ENCODE results near the gene GHR. TPM values are rescaled to one million over a fixed set of nuclear protein-coding genes. Genes with fewer than 3 reads are reported as not detected.
A peak's percentile ranks its signal among the peaks of the same experiment; 100 is the strongest.

GHR gene
- total RNA-seq, 1 experiment from 2014 or later = 2.2 TPM

GRCh38 chr5:42569953-42570548 lies 146.8 kb downstream of the GHR start:
- CTCF ChIA-PET = no interaction called here
- POLR2A ChIA-PET (ENCODE audit: unreplicated experiment) = no interaction called here
- ATAC-seq (no peak), DNase-seq (no peak)
- no TSS peak for BruUV-seq (replicated peaks)
- Histone ChIP-seq H3K79me2 (ENCODE audit: low read length) (no peaks in the 10 kb centered on the region), H3K4me2 (ENCODE audit: low read length) (no peak overlapping the region), H4K20me1 (ENCODE audit: low read length) (no peaks in the 10 kb centered on the region), H3F3A (ENCODE audit: low read length, unreplicated experiment) (no peaks in the 10 kb centered on the region), H3K27me3 (ENCODE audit: low read length) (no peaks in the 10 kb centered on the region), H3K4me1 (ENCODE audit: insufficient read depth, low read length) (peaks cover 7% of the 10 kb centered on the region), H3K9ac (ENCODE audit: low read length) (no peak overlapping the region), H3K27ac (ENCODE audit: low read length) (no peak overlapping the region), H2AFZ (ENCODE audit: low read length) (no peak overlapping the region), H3K9me2 (replicated peaks; ENCODE audit: low read length) (no peaks in the 10 kb centered on the region), H3K36me3 (ENCODE audit: low read depth, low read length) (no peaks in the 10 kb centered on the region), H3K9me3 (ENCODE audit: low read length) (no peaks in the 10 kb centered on the region), H3K4me3 (ENCODE audit: low read length) (no peak overlapping the region)
- TF ChIP-seq EZH2 (IDR thresholded peaks at IDR 0.05; ENCODE audit: low read length, unreplicated experiment) (no peak), EZH2phosphoT487 (IDR thresholded peaks at IDR 0.05; ENCODE audit: borderline replicate concordance, low read length) (no peak), CTCF (conservative IDR thresholded peaks at IDR 0.05; ENCODE audit: low read depth, low read length) (no peak)
- intact Hi-C loops (cut with micrococcal nuclease) = loop anchor here (10.0 kb wide), 1 partner anchor 265 kb away; no protein-coding TSS in a partner anchor

- H3K4me2 ChIP-seq (ENCODE audit: low read length) = no peak overlapping the region
- no peak for TF ChIP-seq CTCF (conservative IDR thresholded peaks at IDR 0.05; ENCODE audit: low read depth, low read length)
- no peak for TF ChIP-seq EZH2 (IDR thresholded peaks at IDR 0.05; ENCODE audit: low read length, unreplicated experiment)
- TF ChIP-seq EZH2phosphoT487 (IDR thresholded peaks at IDR 0.05; ENCODE audit: borderline replicate concordance, low read length) = no peak
- H3K36me3 ChIP-seq (ENCODE audit: low read depth, low read length) = no peaks in the 10 kb centered on the region
- no TSS peak for BruUV-seq (replicated peaks)
- H3K27me3 ChIP-seq (ENCODE audit: low read length) = no peaks in the 10 kb centered on the region
- ChIA-PET POLR2A (ENCODE audit: unreplicated experiment) (no interaction called here), CTCF (no interaction called here)
- no peaks in the 10 kb centered on the region for H3K9me2 ChIP-seq (replicated peaks; ENCODE audit: low read length)
- intact Hi-C loops (cut with micrococcal nuclease) = loop anchor here (10.0 kb wide), 1 partner anchor 266 kb away; no protein-coding TSS in a partner anchor
- H3K4me1 ChIP-seq (ENCODE audit: insufficient read depth, low read length) = peaks cover 7% of the 10 kb centered on the region
- no peak overlapping the region for H3K27ac ChIP-seq (ENCODE audit: low read length)
- H3K9ac ChIP-seq (ENCODE audit: low read length) = no peak overlapping the region
- no peak overlapping the region for H2AFZ ChIP-seq (ENCODE audit: low read length)
- no peaks in the 10 kb centered on the region for H3K9me3 ChIP-seq (ENCODE audit: low read length)
- DNase-seq (peak; percentile 50), ATAC-seq (peak; percentile 93)
- no peaks in the 10 kb centered on the region for H4K20me1 ChIP-seq (ENCODE audit: low read length)
- no peaks in the 10 kb centered on the region for H3K79me2 ChIP-seq (ENCODE audit: low read length)
- no peaks in the 10 kb centered on the region for H3F3A ChIP-seq (ENCODE audit: low read length, unreplicated experiment)
- no peak overlapping the region for H3K4me3 ChIP-seq (ENCODE audit: low read length)
These were observed 148.0 kb downstream of the GHR start for GRCh38 chr5:42570966-42571960.

All from PC-3 (cell line).